ENCODE results near the gene PRR16.

PRR16 gene

DNA sequence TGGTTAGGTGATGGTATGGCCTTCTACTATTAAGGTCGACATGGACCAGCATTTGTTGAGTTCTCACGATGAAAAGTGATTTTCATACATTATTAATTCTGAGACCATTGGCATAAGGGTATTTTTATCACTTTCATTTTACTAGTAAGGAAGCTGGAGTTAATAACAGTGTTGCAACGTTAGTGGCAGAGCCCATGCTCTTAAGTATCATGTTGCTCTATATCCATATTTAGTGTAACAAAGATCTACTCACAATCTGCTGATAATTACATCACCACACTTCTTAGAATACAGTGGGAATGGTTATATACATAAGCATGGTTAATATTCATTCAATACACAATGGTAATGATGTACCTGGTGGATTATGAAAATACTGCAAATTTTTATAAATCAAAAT is 81.9 kb downstream of the PRR16 start:
- H3K36me3 Mint-ChIP-seq (ENCODE audit: low read depth), result no peaks in the 10 kb centered on the region
- H3K4me3 Mint-ChIP-seq, result no peak overlapping the region
- TF ChIP-seq, protein P1, sequence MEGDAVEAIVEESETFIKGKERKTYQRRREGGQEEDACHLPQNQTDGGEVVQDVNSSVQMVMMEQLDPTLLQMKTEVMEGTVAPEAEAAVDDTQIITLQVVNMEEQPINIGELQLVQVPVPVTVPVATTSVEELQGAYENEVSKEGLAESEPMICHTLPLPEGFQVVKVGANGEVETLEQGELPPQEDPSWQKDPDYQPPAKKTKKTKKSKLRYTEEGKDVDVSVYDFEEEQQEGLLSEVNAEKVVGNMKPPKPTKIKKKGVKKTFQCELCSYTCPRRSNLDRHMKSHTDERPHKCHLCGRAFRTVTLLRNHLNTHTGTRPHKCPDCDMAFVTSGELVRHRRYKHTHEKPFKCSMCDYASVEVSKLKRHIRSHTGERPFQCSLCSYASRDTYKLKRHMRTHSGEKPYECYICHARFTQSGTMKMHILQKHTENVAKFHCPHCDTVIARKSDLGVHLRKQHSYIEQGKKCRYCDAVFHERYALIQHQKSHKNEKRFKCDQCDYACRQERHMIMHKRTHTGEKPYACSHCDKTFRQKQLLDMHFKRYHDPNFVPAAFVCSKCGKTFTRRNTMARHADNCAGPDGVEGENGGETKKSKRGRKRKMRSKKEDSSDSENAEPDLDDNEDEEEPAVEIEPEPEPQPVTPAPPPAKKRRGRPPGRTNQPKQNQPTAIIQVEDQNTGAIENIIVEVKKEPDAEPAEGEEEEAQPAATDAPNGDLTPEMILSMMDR (IDR thresholded peaks at IDR 0.05; ENCODE audit: unreplicated experiment in 3 of 3), result no peak
- H3K27ac Mint-ChIP-seq, result no peak overlapping the region
- no peaks in the 10 kb centered on the region for H3K27me3 Mint-ChIP-seq (ENCODE audit: low read depth)
- H3K9me3 Mint-ChIP-seq, result no peaks in the 10 kb centered on the region
- H3K4me1 Mint-ChIP-seq, result no peaks in the 10 kb centered on the region

DNA sequence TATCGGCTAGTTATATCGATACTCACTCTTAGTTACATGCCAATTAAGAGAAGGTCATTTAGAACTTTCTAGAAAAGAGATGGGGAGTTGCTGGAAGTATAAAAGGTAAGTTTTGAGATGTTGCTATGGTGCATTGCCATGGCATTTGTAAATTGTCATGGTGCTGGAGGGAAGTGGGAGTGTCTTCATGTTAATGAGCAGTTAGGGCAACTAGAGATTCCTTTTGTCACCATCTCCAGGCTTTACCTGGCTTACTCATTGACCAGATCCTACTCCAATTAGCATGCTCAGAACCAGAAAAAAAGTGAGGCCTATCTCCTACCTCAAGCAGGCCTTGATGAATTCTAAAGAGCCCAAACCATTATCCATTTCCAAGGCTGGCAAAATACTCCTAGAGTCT is 82.8 kb downstream of the PRR16 start:
- Mint-ChIP-seq H3K4me3 (no peak overlapping the region), H3K4me1 (no peaks in the 10 kb centered on the region), H3K27ac (no peak overlapping the region), H3K9me3 (no peaks in the 10 kb centered on the region), H3K27me3 (ENCODE audit: low read depth) (no peaks in the 10 kb centered on the region), H3K36me3 (ENCODE audit: low read depth) (no peaks in the 10 kb centered on the region)
- TF ChIP-seq, protein P1 (IDR thresholded peaks at IDR 0.05; ENCODE audit: unreplicated experiment in 3 of 3), result no peak

DNA sequence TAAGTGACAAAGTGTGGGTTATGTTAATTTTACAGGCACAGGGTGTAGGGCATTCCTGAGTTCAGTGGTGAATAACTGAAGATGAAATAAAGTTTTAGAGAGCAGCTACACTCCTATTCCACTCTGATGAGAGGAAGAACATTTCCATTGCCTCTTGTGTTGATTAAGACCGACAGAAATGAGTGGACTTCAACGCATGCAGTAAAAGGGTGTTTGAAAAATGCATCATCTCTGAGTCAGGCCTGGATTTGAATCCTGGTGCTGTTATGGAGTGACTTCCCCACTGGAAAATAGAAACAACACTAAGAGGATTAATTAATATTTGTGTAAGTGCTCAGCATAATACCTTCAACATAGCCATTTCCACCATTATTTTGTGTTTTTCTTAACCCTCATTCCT is 86.3 kb downstream of the PRR16 start:
- H3K4me1 Mint-ChIP-seq, result no peaks in the 10 kb centered on the region
- H3K4me3 Mint-ChIP-seq, result no peak overlapping the region

DNA sequence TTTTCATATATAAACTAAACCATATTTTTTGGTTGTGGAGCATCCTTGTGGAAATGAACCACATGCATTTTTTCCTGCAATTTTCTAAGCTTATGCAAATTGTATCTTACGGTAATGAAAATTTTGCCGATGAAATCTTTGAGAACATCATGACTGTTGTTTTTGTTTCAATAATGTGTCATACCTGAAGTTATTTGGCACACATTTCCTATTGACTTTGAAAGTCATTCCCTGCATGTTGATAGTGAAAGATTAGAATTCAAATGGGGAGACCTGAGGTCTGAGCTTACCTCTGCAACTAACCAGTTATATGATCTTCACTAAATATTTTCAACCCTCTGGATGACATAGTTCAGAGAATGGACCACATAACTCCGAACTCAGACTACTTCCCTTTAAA is 88.5 kb downstream of the PRR16 start:
- TF ChIP-seq, protein P1 (IDR thresholded peaks at IDR 0.05; ENCODE audit: unreplicated experiment in 3 of 3), result no peak
- Mint-ChIP-seq H3K9me3 (no peaks in the 10 kb centered on the region), H3K27ac (no peak overlapping the region), H3K4me1 (no peaks in the 10 kb centered on the region), H3K4me3 (no peak overlapping the region), H3K36me3 (ENCODE audit: low read depth) (no peaks in the 10 kb centered on the region), H3K27me3 (ENCODE audit: low read depth) (no peaks in the 10 kb centered on the region)

More for the DNA sequence above, 86.3 kb downstream of the PRR16 start:
- H3K27me3 Mint-ChIP-seq (ENCODE audit: low read depth), result no peaks in the 10 kb centered on the region
- H3K27ac Mint-ChIP-seq, result no peak overlapping the region
- TF ChIP-seq, protein P1 (IDR thresholded peaks at IDR 0.05; ENCODE audit: unreplicated experiment in 3 of 3), result no peak
- no peaks in the 10 kb centered on the region for H3K9me3 Mint-ChIP-seq
- no peaks in the 10 kb centered on the region for H3K36me3 Mint-ChIP-seq (ENCODE audit: low read depth)

DNA sequence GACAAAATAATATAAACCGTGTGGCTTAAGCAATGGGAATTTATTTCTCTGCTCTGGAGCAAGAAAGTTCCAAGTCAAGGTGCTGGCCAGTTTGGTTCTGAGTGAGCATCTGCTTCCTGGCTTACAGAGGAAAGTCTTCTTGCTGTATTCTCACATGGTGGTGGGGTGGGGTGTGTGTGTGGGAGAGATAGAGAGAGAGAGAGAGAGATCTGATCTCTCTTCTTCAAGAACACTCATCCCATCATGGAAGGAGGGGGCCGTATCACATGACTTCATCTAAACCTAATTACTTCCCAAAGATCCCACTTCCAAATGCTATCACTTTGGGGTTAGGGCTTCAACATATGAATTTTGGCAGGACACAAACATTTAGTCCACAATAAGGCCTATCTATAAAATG is 91.2 kb downstream of the PRR16 start:
- Mint-ChIP-seq H3K27ac (no peak overlapping the region), H3K4me1 (no peaks in the 10 kb centered on the region), H3K9me3 (peaks cover 6% of the 10 kb centered on the region), H3K36me3 (ENCODE audit: low read depth) (no peaks in the 10 kb centered on the region), H3K27me3 (ENCODE audit: low read depth) (no peaks in the 10 kb centered on the region), H3K4me3 (no peak overlapping the region)
- TF ChIP-seq, protein P1 (IDR thresholded peaks at IDR 0.05; ENCODE audit: unreplicated experiment in 3 of 3), result no peak

DNA sequence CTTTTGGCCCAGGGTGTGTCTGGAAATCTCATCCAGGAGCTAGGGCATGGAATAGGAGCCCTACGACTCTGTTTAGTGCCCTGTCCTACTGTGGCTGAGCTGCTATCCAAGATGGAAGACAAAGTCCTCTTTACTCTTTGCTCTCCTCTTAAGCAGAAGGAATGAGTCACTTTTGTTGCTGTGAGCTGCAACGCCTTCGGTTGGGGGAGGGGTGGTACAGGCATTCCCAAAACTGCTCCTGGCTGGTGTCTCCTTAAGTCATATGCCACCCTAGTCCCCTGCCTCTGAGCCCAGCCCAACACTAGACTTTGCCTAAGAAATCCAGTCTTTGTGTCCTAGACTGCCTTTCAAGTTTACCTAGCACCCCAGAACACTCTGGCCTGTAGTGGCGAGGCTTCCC is 99.9 kb downstream of the PRR16 start:
- H3K4me3 Mint-ChIP-seq, result no peak overlapping the region
- H3K27ac Mint-ChIP-seq, result no peak overlapping the region
- H3K9me3 Mint-ChIP-seq, result peaks cover 6% of the 10 kb centered on the region
- TF ChIP-seq, protein P1 (IDR thresholded peaks at IDR 0.05; ENCODE audit: unreplicated experiment in 3 of 3), result no peak
- H3K27me3 Mint-ChIP-seq (ENCODE audit: low read depth), result no peaks in the 10 kb centered on the region
- H3K36me3 Mint-ChIP-seq (ENCODE audit: low read depth), result no peaks in the 10 kb centered on the region
- no peaks in the 10 kb centered on the region for H3K4me1 Mint-ChIP-seq

All from nephron (organoid).